Erythroblast (primary cell): ENCODE data around the gene SLC24A1.

Source experiments
- GATA1 ChIP-seq: IDR thresholded peaks from 2 replicates; pipeline ENCODE4 v1.6.1; 2011; ENCODE audit warnings: low read depth, mild to moderate bottlenecking, control low read depth, low read length, moderate library complexity
- POLR2A ChIP-seq: IDR thresholded peaks from 2 replicates; pipeline ENCODE4 v1.6.1; 2011; ENCODE audit warnings: mild to moderate bottlenecking, low read length

GRCh38 chr15:65653801-65654521 is 32.2 kb downstream of the SLC24A1 start:
- TF ChIP-seq POLR2A (no peak), GATA1 (no peak)
